T-helper 17 cell (primary cell): ENCODE measurements around the gene NINJ2. TPM values are rescaled to one million over a fixed set of nuclear protein-coding genes. Genes with fewer than 3 reads are reported as not detected.
A peak's percentile ranks its signal among the peaks of the same experiment; 100 is the strongest.

Experiments
- ATAC-seq: fragments of 150-1000 bp; cut with Tn5 transposase; 2 replicates; pipeline ENCODE4 v1.10.0; 2021; ENCODE audit warnings: mild to moderate bottlenecking, moderate library complexity
- DNase-seq, 3 donors: peaks; one replicate each; pipeline versions ENCODE4 v3.0.0 to v3.0.0-alpha.2; 2020 to 2021
- H3K9me3 ChIP-seq: one replicate; pipeline ENCODE4 v1.7.0; 2013; ENCODE audit warnings: low read length, mild to moderate bottlenecking; ENCODE audit not compliant: control insufficient read depth, poor library complexity, severe bottlenecking
- H3K27ac Mint-ChIP-seq: one replicate; pipeline ENCODE4 v1.8.0; 2022; ENCODE audit warnings: mild to moderate bottlenecking, moderate library complexity, mixed read lengths
- H3K27me3 Mint-ChIP-seq: one replicate; pipeline ENCODE4 v1.8.0; 2022; ENCODE audit warnings: mixed read lengths
- H3K36me3 Mint-ChIP-seq: one replicate; pipeline ENCODE4 v1.8.0; 2022; ENCODE audit warnings: low read depth, mixed read lengths
- H3K4me1 Mint-ChIP-seq: one replicate; pipeline ENCODE4 v1.8.0; 2022; ENCODE audit warnings: mild to moderate bottlenecking, mixed read lengths
- H3K4me3 Mint-ChIP-seq: one replicate; pipeline ENCODE4 v1.8.0; 2022; ENCODE audit warnings: mild to moderate bottlenecking, moderate library complexity, mixed read lengths
- total RNA-seq, 4 donors: library from RNA in 2 of 4; stranded (reverse) in 2 of 4; gene quantifications; one replicate each; pipeline ENCODE4 v1.2.3 and lab custom pipeline; 2022 to 2026

NINJ2 gene
- total RNA-seq, 2 donors from 2014 or later: 6.1 to 6.3 TPM

DNA sequence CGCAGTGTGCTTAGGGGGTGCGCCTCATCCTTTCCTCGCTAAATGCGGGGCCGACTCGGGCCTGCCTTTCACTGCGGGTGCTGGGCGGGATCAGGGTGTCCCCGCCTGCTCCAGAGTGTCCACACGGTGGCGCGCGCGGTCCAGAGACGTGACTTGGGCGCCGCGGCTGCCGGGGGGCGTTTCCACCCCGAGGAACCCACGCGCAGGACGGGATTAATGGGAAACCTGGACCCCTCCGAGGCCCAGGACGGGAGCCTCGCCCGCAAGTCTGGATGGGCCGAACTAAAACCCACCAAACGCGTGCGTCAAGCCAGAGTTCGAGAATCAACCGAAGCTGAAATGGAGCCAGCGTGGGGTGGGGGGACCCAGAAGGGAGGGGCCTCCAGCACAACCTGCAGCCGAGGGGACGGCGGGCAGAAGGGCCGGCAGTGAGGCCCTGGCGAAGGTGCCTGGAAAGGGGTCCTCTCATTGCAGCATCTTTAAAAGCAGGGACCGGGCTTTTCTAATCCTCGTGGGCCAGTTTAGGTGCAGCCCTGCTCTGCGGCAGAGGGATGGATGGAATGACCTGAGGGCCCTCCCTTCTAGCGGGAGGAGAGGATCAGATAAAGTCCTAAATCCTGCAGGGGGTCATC, 93.3 kb downstream of the NINJ2 start:
- Mint-ChIP-seq H3K4me3 (peak overlapping the region; percentile 90), H3K4me1 (peaks cover 34% of the 10 kb centered on the region), H3K36me3 (no peaks in the 10 kb centered on the region), H3K27me3 (no peaks in the 10 kb centered on the region), H3K27ac (peak overlapping the region; percentile 43)
- no peaks in the 10 kb centered on the region for H3K9me3 ChIP-seq
- peak; percentile 77 to 85 (median 84) for DNase-seq
- ATAC-seq: peak; percentile 98

DNA sequence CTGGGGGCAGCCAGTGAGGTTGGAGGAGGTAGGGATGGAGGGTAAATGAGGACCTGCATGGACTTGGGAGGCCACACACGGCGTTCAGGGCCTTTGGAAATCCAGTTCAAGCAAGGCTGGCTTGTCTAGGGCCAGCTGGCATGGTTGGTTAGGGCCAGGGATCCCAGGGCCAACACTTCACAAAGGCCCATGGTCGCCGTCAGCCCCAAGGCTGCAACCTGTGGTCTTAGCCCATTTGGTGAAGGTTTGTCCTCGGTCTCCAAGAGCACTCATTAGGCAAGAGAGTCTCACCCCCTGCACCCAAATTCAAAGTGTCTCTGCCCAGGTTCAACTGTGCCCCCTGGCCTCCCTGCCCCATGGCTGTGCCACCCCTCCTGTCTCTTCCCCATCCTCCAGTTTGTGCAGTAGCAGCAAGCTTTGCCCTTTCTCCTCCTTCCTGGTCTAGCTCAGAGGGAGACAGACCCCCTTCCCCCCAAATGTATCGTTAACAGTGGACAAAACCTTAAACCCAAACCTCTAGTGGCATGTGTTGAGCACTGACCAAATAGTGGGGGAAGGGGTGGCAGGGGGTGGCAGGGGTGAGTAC, 94.1 kb downstream of the NINJ2 start:
- H3K27ac Mint-ChIP-seq: peak overlapping the region; percentile 43
- ATAC-seq (no peak), DNase-seq (no peak)

DNA sequence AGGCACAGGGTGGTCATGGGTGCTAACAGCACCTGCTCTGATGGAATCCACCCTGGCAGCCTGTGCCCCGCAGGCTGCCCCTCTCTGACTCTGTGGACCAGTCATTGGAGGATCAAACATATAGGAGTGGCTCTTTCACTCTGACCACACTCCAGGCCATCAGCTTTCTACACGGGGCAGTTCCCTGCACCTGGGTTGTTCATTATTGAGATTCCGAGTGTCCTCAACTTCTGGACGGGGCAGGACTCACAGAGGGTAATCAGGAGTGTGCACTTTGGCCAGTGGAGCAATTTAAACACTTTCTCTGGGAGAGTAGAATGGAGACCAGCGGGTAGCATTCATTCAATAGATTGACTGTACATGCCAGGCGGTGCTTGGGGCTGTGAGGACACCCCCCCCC, 94.8 kb downstream of the NINJ2 start:
- ATAC-seq (no peak), DNase-seq (no peak)
- Mint-ChIP-seq H3K4me3 (peak overlapping the region; percentile 49), H3K36me3 (no peaks in the 10 kb centered on the region), H3K27ac (peak overlapping the region; percentile 74), H3K4me1 (peaks cover 47% of the 10 kb centered on the region), H3K27me3 (no peaks in the 10 kb centered on the region)
- no peaks in the 10 kb centered on the region for H3K9me3 ChIP-seq

More for the DNA sequence above, 94.1 kb downstream of the NINJ2 start:
- H3K9me3 ChIP-seq: no peaks in the 10 kb centered on the region
- no peaks in the 10 kb centered on the region for H3K27me3 Mint-ChIP-seq
- peak overlapping the region; percentile 90 for H3K4me3 Mint-ChIP-seq
- peaks cover 40% of the 10 kb centered on the region for H3K4me1 Mint-ChIP-seq
- no peaks in the 10 kb centered on the region for H3K36me3 Mint-ChIP-seq

DNA sequence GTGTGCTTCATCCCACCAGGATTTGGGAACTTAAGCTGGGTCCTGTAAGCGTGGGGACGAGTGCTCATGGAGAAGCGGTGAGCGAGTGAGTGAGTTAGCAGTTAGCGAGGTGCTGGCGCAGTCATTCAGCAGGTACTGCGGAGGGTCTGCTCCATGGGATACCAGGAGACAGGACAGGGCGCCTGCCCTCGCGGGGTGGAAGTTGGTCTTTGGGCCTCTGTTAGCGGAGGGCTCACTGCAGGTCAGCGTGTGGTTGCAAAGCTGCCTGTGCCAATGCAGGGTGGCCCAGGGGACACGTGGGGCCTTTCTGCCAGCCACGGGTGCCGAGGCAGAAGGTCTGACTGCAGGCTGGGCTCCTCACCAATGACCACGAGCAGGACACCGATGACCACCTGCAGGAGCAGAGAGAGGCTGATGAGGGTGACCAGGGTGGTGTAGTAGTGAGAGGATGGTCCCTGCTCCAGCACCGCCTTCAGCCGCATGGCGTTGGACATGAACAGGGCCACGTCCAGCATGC, 97.6 kb downstream of the NINJ2 start:
- H3K9me3 ChIP-seq: no peaks in the 10 kb centered on the region
- Mint-ChIP-seq H3K27ac (peak overlapping the region; percentile 92), H3K4me3 (peak overlapping the region; percentile 1), H3K27me3 (no peaks in the 10 kb centered on the region), H3K36me3 (no peaks in the 10 kb centered on the region), H3K4me1 (peaks cover 62% of the 10 kb centered on the region)
- DNase-seq (no peak), ATAC-seq (no peak)

DNA sequence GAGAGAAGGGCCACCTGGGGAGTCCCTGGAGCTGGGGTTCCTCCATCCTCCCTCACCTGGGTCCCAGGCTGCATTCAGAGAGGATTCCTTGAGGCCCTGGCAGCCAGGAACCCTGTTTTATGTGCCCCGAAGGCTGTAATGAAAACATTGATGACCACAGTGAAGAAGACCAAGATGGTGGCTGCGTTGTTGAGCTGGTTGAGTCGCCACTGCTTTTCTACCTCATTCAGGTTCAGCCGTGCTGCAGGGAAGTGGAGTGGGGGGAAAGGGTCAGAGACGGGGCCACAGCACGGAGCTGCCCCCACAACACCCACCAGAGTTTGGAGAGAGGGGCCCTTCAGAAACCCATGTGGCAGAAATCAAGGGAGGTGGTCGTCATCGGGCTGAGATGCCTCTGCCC, 98.1 kb downstream of the NINJ2 start:
- H3K9me3 ChIP-seq: no peaks in the 10 kb centered on the region
- peaks cover 62% of the 10 kb centered on the region for H3K4me1 Mint-ChIP-seq
- H3K27me3 Mint-ChIP-seq: no peaks in the 10 kb centered on the region
- no peaks in the 10 kb centered on the region for H3K36me3 Mint-ChIP-seq
- ATAC-seq (no peak), DNase-seq (no peak)
- peak overlapping the region; percentile 92 for H3K27ac Mint-ChIP-seq
- H3K4me3 Mint-ChIP-seq: peak overlapping the region; percentile 88

DNA sequence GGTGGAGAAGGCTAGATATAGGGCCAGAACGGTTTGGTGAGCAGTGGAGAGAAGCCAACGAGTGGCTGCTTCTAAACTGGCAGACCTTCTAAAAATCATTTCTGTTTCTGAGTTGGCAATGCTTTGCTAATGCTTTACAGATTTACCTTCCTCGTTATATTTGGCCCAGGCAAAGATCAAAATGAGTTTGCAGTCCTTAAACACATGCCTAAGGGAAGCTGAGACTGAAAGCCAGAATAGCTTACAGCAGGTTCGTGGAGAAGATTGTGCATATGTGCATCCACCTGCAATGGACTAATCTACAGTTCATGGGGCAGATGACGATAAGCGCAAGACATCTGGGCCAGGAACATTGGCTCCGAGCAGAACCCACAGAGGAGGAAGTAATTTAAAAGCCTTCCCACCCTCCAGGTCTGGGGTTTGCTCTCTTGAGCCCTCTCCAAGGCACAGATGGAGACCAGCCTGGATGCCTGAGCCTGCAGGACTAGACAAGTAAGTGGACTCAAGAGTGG, 99.4 kb downstream of the NINJ2 start:
- Mint-ChIP-seq H3K27me3 (no peaks in the 10 kb centered on the region), H3K4me3 (peak overlapping the region; percentile 88), H3K27ac (peak overlapping the region; percentile 92), H3K36me3 (peaks cover 5% of the 10 kb centered on the region), H3K4me1 (peaks cover 63% of the 10 kb centered on the region)
- ATAC-seq (peak; percentile 20), DNase-seq (no peak)
- no peaks in the 10 kb centered on the region for H3K9me3 ChIP-seq

DNA sequence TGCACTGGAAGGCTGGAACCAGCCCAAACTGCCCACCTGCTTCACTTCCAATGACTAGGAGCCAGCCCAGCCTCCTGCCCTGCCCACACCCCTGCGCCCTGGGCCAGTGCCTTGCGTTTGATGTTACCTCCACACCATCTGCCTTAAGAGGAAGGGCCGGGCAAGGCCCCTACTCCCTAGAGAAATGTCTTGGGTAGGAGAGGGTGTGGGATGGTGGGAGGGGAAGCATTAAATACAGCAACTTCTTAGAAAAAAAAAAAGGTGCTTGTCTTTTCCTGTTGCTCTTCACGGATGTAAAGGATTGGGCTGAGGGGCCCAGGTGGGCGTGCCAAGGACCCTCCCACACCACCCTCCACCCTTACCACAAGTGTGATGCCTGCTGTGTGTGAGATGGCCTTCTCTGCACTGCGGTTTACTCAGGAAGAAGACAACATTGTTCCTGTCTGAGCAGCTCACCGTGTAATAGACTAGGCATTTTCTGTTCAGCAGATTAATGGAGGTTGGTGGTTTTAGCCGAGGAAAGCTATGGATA, 99.9 kb downstream of the NINJ2 start:
- ATAC-seq: peak; percentile 91
- Mint-ChIP-seq H3K36me3 (peaks cover 5% of the 10 kb centered on the region), H3K4me3 (peak overlapping the region; percentile 88), H3K4me1 (peaks cover 62% of the 10 kb centered on the region), H3K27ac (peak overlapping the region; percentile 92), H3K27me3 (no peaks in the 10 kb centered on the region)
- peak in 1 of 3 donors; percentile 38 for DNase-seq
- no peaks in the 10 kb centered on the region for H3K9me3 ChIP-seq

DNA sequence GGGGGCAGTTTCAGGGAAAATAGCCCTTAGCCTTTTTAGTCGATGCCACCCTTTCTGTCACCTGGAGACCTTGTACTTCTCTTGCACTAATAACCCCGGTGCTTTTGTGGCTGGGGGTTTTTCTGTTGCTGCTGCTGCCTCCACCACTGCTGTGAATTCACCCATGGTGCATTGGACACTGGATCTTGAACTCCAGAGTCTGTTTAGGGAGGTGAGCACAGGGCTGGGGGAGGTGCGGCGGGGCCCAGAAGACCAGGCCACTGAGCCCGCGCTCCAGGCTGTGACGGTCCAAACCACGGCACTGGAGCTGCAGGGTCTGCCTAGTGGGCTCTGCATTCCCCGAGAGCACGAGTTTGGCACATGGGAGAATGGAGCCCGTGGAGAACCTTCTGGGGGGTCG, 100.6 kb downstream of the NINJ2 start:
- H3K36me3 Mint-ChIP-seq: peaks cover 5% of the 10 kb centered on the region
- DNase-seq: no peak
- H3K9me3 ChIP-seq: no peaks in the 10 kb centered on the region
- no peaks in the 10 kb centered on the region for H3K27me3 Mint-ChIP-seq
- H3K27ac Mint-ChIP-seq: peak overlapping the region; percentile 92
- H3K4me1 Mint-ChIP-seq: peaks cover 63% of the 10 kb centered on the region
- H3K4me3 Mint-ChIP-seq: peak overlapping the region; percentile 88
- peak; percentile 50 for ATAC-seq

DNA sequence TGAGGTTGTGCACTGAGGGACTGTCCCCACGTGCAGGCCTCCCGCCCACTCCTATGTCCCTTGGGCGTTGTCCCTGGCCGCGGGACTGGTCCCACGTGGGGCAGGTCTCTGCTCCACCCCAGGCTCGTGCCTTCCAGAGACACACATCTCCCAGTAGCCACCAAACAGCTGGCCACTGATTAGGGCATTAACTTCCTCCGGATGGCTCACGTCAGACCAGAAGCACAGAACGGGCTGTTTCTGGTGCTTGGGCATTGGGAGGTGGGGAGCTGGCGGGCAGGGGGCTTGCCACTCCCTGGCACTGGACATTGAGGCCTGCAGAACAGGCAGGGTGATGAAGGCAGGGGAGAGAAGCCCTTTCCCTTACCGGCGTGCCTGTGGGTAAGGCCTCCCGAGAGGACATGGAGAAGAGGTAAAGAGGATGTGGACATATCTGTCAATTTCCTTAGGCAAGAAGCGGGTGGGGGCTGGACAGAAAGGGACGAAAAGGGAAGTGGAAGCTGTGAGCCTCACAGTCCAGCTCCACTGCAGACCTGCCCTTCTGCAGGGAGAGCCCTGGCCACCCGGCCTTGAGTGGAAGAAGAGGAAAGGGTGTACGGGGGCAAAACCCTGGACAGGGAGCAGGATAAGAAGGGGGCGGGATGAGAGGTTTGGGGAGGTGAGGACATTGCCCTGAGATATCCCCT, 101.2 kb downstream of the NINJ2 start:
- DNase-seq: no peak
- peaks cover 60% of the 10 kb centered on the region for H3K4me1 Mint-ChIP-seq
- H3K4me3 Mint-ChIP-seq: peak overlapping the region; percentile 77
- H3K27me3 Mint-ChIP-seq: no peaks in the 10 kb centered on the region
- peaks cover 5% of the 10 kb centered on the region for H3K36me3 Mint-ChIP-seq
- H3K27ac Mint-ChIP-seq: peak overlapping the region; percentile 92
- no peak for ATAC-seq
- no peaks in the 10 kb centered on the region for H3K9me3 ChIP-seq

DNA sequence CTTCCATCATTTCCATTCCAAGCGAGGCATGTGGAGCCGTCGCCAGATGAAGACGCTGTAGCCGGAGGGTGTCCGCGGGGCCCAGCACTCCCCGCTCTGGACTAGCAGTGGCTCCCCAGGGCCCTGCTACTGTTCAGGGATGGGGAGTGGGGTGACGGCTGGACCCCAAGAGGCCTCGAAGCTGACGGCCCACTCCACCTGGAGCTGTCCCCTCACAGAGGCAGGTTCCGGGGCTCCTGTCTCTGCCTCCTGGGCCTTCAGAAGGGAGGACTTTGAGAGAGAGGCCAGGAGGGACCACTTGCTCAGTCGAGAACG, 101.9 kb downstream of the NINJ2 start:
- no peak overlapping the region for H3K4me3 Mint-ChIP-seq
- H3K4me1 Mint-ChIP-seq: peaks cover 57% of the 10 kb centered on the region
- H3K36me3 Mint-ChIP-seq: peaks cover 5% of the 10 kb centered on the region
- H3K27me3 Mint-ChIP-seq: no peaks in the 10 kb centered on the region
- peak overlapping the region; percentile 92 for H3K27ac Mint-ChIP-seq
- DNase-seq (no peak), ATAC-seq (no peak)
- H3K9me3 ChIP-seq: no peaks in the 10 kb centered on the region

DNA sequence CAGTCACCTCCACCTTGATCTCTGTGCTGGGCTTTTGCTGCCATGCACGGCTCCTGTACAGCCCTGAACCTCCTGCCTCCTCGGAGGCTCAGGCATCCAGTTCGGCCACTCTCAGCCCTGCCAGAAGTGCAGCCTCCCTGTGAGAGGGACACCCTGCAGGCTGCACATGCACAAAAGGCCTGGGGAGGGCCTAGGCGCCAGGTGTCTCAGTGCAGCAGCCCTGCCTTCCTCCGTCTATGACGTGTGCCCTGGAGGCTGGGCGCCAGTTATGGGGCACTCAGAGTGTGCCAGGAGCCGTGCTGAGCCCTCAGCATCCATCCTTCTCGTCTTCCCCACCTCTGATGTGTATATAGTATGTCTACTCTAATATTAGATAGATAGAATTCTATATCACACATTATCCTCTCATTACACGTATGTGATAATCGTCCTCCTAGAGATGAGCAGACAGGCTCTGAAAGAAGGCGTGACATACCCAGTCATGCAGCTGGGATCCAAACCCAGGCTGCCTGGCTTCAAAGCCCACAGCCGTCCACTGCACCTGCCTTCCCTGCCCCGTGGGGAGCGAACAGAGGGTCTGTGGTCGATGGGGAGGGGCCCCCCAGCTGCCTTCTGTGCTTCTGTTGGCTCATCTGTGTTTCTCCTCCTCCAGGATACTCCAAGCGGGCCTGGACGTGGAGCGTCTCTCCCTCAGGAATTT, 102.4 kb downstream of the NINJ2 start:
- H3K4me1 Mint-ChIP-seq: peaks cover 54% of the 10 kb centered on the region
- H3K9me3 ChIP-seq: no peaks in the 10 kb centered on the region
- H3K27ac Mint-ChIP-seq: peak overlapping the region; percentile 92
- DNase-seq (no peak), ATAC-seq (no peak)
- H3K27me3 Mint-ChIP-seq: no peaks in the 10 kb centered on the region
- no peak overlapping the region for H3K4me3 Mint-ChIP-seq
- peaks cover 5% of the 10 kb centered on the region for H3K36me3 Mint-ChIP-seq

DNA sequence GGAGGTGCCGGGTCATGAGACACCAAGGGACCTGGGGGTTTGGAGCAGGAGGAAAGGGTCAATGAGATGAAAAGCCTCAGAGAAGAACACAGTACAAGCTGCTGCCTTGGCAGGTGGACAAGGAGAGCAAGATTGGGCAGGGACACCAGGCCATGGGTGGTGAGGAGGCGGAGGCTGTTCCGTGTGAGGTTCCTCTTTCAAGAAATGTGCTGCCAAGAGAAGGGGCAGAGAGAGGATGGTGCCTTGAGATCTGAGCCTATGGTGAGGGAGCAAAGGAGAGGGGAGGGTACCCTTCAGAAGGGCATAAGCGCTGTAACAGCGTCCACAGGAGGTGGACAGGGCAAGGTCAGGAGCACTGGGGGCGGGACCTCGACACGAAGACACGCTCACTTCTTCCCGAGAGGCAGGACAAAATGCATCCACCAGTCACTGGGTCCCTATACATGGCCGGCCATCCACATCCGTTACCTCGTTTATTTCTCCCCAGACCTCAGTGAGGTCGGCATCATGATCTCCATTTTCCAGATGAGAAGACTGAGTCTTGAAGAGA, 103.3 kb downstream of the NINJ2 start:
- DNase-seq (no peak), ATAC-seq (no peak)
- peaks cover 50% of the 10 kb centered on the region for H3K4me1 Mint-ChIP-seq
- H3K4me3 Mint-ChIP-seq: no peak overlapping the region
- H3K9me3 ChIP-seq: no peaks in the 10 kb centered on the region
- H3K36me3 Mint-ChIP-seq: peaks cover 5% of the 10 kb centered on the region
- peak overlapping the region; percentile 53 for H3K27ac Mint-ChIP-seq
- no peaks in the 10 kb centered on the region for H3K27me3 Mint-ChIP-seq
